Ishikawa (cell line): Measurements from ENCODE around the gene HDLBP.

ENCODE experiments used
- CEBPB ChIP-seq: IDR thresholded peaks from 2 replicates; pipeline ENCODE4 v1.6.1; 2012
- CREB1 ChIP-seq: IDR thresholded peaks from 2 replicates; pipeline ENCODE4 v1.6.1; 2012; ENCODE audit warnings: low read depth
- EGR1 ChIP-seq: IDR thresholded peaks from 2 replicates; pipeline ENCODE4 v1.6.1; 2012
- EP300 ChIP-seq: IDR thresholded peaks from 2 replicates; pipeline ENCODE4 v1.6.1; 2012; ENCODE audit warnings: borderline replicate concordance
- FOXM1 ChIP-seq: IDR thresholded peaks from 2 replicates; pipeline ENCODE4 v1.6.1; 2012; ENCODE audit warnings: low read depth, borderline replicate concordance
- MAX ChIP-seq: IDR thresholded peaks from 2 replicates; pipeline ENCODE4 v1.6.1; 2012
- NFIC ChIP-seq: IDR thresholded peaks from 2 replicates; pipeline ENCODE4 v1.6.1; 2012
- RAD21 ChIP-seq: IDR thresholded peaks from 2 replicates; pipeline ENCODE4 v1.6.1; 2012; ENCODE audit warnings: low read depth
- REST ChIP-seq: IDR thresholded peaks from 2 replicates; pipeline ENCODE4 v1.6.1; 2012; ENCODE audit warnings: low read depth, mild to moderate bottlenecking
- TAF1 ChIP-seq: IDR thresholded peaks from 2 replicates; pipeline ENCODE4 v1.6.1; 2012; ENCODE audit warnings: low read depth, mild to moderate bottlenecking
- TCF12 ChIP-seq: IDR thresholded peaks from 2 replicates; pipeline ENCODE4 v1.6.1; 2012; ENCODE audit warnings: low read depth
- TEAD4 ChIP-seq: IDR thresholded peaks from 2 replicates; pipeline ENCODE4 v1.6.1; 2012
- USF1 ChIP-seq: IDR thresholded peaks from 2 replicates; pipeline ENCODE4 v1.6.1; 2012
- YY1 ChIP-seq: IDR thresholded peaks from 2 replicates; pipeline ENCODE4 v1.6.1; 2012; ENCODE audit warnings: low read depth
- ZBTB7A ChIP-seq: IDR thresholded peaks from 2 replicates; pipeline ENCODE4 v1.6.1; 2012; ENCODE audit warnings: low read depth

The HDLBP gene

DNA sequence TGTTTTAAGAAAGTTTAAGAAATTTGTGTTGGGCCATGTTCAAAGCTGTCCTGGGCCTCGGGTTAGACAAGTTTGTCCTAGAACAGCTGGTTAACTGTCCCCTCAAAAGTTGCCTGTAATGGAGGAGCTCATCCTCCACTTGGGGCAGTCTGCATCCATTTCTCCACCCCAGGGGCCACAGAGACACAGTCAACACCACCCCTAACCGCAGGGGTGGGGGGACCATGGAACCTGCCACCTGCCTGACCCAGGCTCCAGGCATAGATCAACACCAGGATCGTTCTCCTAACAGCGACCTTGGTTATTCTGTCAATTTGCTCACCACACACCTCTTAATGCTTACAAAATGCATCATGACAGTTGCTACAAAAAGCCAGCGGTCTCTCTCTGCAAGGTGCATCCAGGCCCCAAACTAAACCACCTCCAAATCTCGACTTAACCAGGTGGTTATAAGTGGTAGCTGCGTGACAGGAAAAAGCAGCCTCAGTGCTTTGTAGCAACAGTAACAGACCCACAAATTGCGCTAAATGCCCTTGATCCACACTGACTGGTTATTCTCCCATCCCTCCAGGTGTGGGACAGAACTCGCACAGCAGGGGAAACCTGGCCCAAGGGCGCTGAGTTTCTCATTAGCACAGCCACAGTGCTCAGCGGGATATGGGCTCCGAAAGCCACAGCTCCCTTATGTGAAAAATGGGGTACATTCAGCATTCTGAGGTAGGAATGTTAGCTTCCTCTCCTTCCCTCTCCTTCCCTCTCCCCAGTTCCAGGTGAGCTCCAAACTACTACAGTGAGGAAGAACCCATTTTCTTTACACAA, 48.0 kb downstream of the HDLBP start:
- TF ChIP-seq TEAD4 (no peak), ZBTB7A (no peak), CEBPB (no peak), REST (no peak), TAF1 (no peak), TCF12 (no peak), MAX (no peak), YY1 (no peak), RAD21 (no peak), USF1 (no peak), EGR1 (no peak), NFIC (no peak)

DNA sequence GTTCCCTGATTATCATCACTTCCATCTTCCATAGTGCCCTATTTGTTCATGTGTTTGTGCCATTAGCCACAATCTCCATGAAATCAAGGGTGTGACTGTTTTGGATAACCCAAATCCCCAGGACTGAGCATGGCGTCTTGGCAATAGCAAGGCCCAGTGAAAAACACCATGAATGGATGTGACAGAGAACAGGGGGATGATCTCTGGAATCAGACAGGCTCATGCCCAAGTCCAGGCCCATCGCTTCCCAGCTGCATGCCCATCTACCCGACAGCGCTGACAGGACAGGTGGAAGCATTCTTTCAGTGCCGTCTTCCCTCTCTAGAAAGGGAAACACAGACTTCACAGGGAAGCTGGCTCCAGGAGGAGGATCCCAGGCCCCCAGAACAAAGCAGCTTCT, 50.0 kb downstream of the HDLBP start:
- no peak for TF ChIP-seq REST
- no peak for TF ChIP-seq NFIC
- TF ChIP-seq CEBPB = no peak
- no peak for TF ChIP-seq TEAD4
- no peak for TF ChIP-seq EGR1
- no peak for TF ChIP-seq EP300
- TF ChIP-seq RAD21 = no peak
- TF ChIP-seq USF1 = no peak
- TF ChIP-seq FOXM1 = no peak
- TF ChIP-seq YY1 = no peak
- TF ChIP-seq CREB1 = no peak
- no peak for TF ChIP-seq TAF1
- no peak for TF ChIP-seq TCF12
- no peak for TF ChIP-seq MAX
- no peak for TF ChIP-seq ZBTB7A

GRCh38 chr2:241263061-241263460, 52.4 kb downstream of the HDLBP start:
- no peak for TF ChIP-seq USF1
- no peak for TF ChIP-seq TEAD4
- TF ChIP-seq TCF12 = no peak
- TF ChIP-seq CREB1 = no peak
- TF ChIP-seq EGR1 = no peak
- no peak for TF ChIP-seq RAD21
- TF ChIP-seq TAF1 = no peak
- no peak for TF ChIP-seq ZBTB7A
- TF ChIP-seq EP300 = no peak
- no peak for TF ChIP-seq REST
- TF ChIP-seq CEBPB = no peak
- no peak for TF ChIP-seq NFIC
- no peak for TF ChIP-seq YY1
- TF ChIP-seq MAX = no peak
- no peak for TF ChIP-seq FOXM1

GRCh38 chr2:241261628-241262027, 53.8 kb downstream of the HDLBP start:
- TF ChIP-seq RAD21 (no peak), ZBTB7A (no peak), NFIC (no peak)
